K562 (cell line): ENCODE data around the gene PPP3CA. TPM values are rescaled to one million over a fixed set of nuclear protein-coding genes. Genes with fewer than 3 reads are reported as not detected.

Experiments used
- ATAC-seq: fragments of 200-7000 bp; cut with Tn5 transposase; 3 replicates; pipeline ENCODE4 v1.9.1; 2020; ENCODE audit warnings: moderate library complexity
- BruUV-seq: library from RNA; stranded (reverse); fragments of 400-500 nt; replicated peaks from 2 replicates; lab custom pipeline; 2021; lab: Mats Ljungman, UMichigan
- CTCF ChIA-PET: fragments of 300-600 bp; formaldehyde crosslinking; extraction: SDS; loops from one replicate; lab custom pipeline; 2021; ENCODE audit warnings: low intra/inter-chr PET ratio; lab: Yijun Ruan, JAX
- POLR2A ChIA-PET: fragments of 300-600, 350-650 bp; sonication (Branson Sonifier 250); formaldehyde crosslinking; extraction: SDS; loops from one replicate; lab custom pipeline; 2021; ENCODE audit warnings: antibody characterized with exemption, inconsistent platforms; lab: Yijun Ruan, JAX
- DNase-seq, 4 experiments: peaks; one replicate each; pipeline versions ENCODE4 v3.0.0 to v3.0.0-alpha.2; 2011 to 2018; ENCODE audit warnings: low spot score in 3 of 4, mixed read lengths in 3 of 4; ENCODE audit errors: extremely low read depth in 1 of 4
- FAIRE-seq: peaks from 2 replicates; lab custom pipeline; 2011; peaks lifted over from hg19 to GRCh38; lab: Jason Lieb, UNC
- H2AFZ ChIP-seq: 2 replicates; pipeline ENCODE4 v1.6.0; 2011; ENCODE audit warnings: low read depth, low read length, control low read depth, inconsistent platforms
- H3K27ac ChIP-seq: fragments of 200-600 bp; 3 replicates; pipeline ENCODE4 v1.8.0; 2011; ENCODE audit warnings: low read depth, mild to moderate bottlenecking, control low read depth, inconsistent platforms, low read length, moderate library complexity, mixed read lengths; ENCODE audit errors: extremely low read depth
- H3K27me3 ChIP-seq, 2 experiments: fragments of 300-600 bp in 1 of 2; 2 replicates in 1 of 2; 3 replicates in 1 of 2; pipeline versions ENCODE4 v1.6.0 to v1.8.0; 2011; ENCODE audit warnings: inconsistent platforms in 2 of 2, low read length in 2 of 2, mild to moderate bottlenecking in 1 of 2, mixed read lengths in 1 of 2, moderate library complexity in 1 of 2; ENCODE audit not compliant: control insufficient read depth in 2 of 2, insufficient read depth in 2 of 2
- H3K36me3 ChIP-seq: fragments of 300-600 bp; 3 replicates; pipeline ENCODE4 v1.8.0; 2011; ENCODE audit warnings: mild to moderate bottlenecking, low read length, inconsistent platforms; ENCODE audit not compliant: control insufficient read depth, insufficient read depth
- H3K4me1 ChIP-seq, 2 experiments: fragments of 200-600 bp in 1 of 2; replicated peaks in 1 of 2; 2 replicates in 1 of 2; 3 replicates in 1 of 2; pipeline versions ENCODE4 v1.5.1 to v1.8.0; 2011; ENCODE audit warnings: inconsistent platforms in 2 of 2, low read length in 2 of 2, mild to moderate bottlenecking in 1 of 2, mixed read lengths in 1 of 2, moderate library complexity in 1 of 2; ENCODE audit not compliant: control insufficient read depth in 2 of 2, insufficient read depth in 2 of 2
- H3K4me2 ChIP-seq: 2 replicates; pipeline ENCODE4 v1.6.1; 2011; ENCODE audit warnings: low read length, control low read depth, inconsistent platforms, mixed read lengths; ENCODE audit not compliant: insufficient read depth
- H3K4me3 ChIP-seq: fragments of 200-600 bp; sonication (generic), shearing (Covaris generic); 2 replicates; pipeline ENCODE4 v1.5.1; 2016; ENCODE audit warnings: control low read depth, inconsistent platforms
- H3K79me2 ChIP-seq: fragments of 200-600 bp; 3 replicates; pipeline ENCODE4 v1.8.0; 2011; ENCODE audit warnings: low read length, inconsistent platforms; ENCODE audit not compliant: control insufficient read depth, insufficient read depth
- H3K9ac ChIP-seq, 2 experiments: 2 replicates each; pipeline versions ENCODE4 v1.6.0 to v1.6.1; 2011; ENCODE audit warnings: low read depth in 2 of 2, low read length in 2 of 2, control low read depth in 1 of 2, inconsistent platforms in 1 of 2, mild to moderate bottlenecking in 1 of 2, mixed read lengths in 1 of 2; ENCODE audit not compliant: insufficient read depth in 1 of 2
- H3K9me1 ChIP-seq: one replicate; pipeline ENCODE4 v1.6.0; 2011; ENCODE audit warnings: inconsistent platforms, mild to moderate bottlenecking, low read length, moderate library complexity; ENCODE audit not compliant: control insufficient read depth, insufficient read depth
- H3K9me3 ChIP-seq: replicated peaks from 2 replicates; pipeline ENCODE4 v1.5.1; 2011; ENCODE audit warnings: low read depth, low read length, inconsistent platforms; ENCODE audit not compliant: control insufficient read depth, insufficient read depth
- H4K20me1 ChIP-seq: replicated peaks from 2 replicates; pipeline ENCODE4 v1.6.1; 2011; ENCODE audit warnings: low read length, inconsistent platforms, mixed read lengths; ENCODE audit not compliant: control insufficient read depth, insufficient read depth
- CREM ChIP-seq: IDR thresholded peaks from 2 replicates; pipeline ENCODE4 v1.6.1; 2014; ENCODE audit warnings: antibody characterized with exemption, low read depth
- EP300 ChIP-seq: IDR thresholded peaks from 2 replicates; pipeline ENCODE4 v1.6.1; 2012; ENCODE audit warnings: low read length, improper control_type of control experiment
- FOXA1 ChIP-seq: fragments of 450-650 bp; IDR thresholded peaks from 2 replicates; pipeline ENCODE4 v1.6.1; 2016; ENCODE audit warnings: mild to moderate bottlenecking, borderline replicate concordance
- NFXL1 ChIP-seq: fragments of 450-650 bp; formaldehyde crosslinking; IDR thresholded peaks from 2 replicates; pipeline ENCODE4 v1.4.0; 2021; ENCODE audit warnings: mild to moderate bottlenecking
- POLR2AphosphoS5 ChIP-seq: IDR thresholded peaks from 2 replicates; pipeline ENCODE4 v1.6.1; 2011; ENCODE audit warnings: mild to moderate bottlenecking, low read depth, low read length, moderate library complexity; ENCODE audit not compliant: control insufficient read depth, insufficient read depth
- RERE ChIP-seq: sonication (generic); formaldehyde crosslinking; IDR thresholded peaks from 2 replicates; pipeline ENCODE4 v1.8.0; 2023; ENCODE audit warnings: missing genetic modification reagents, mild to moderate bottlenecking, borderline replicate concordance
- TCF7 ChIP-seq: sonication (generic); IDR thresholded peaks from 2 replicates; pipeline ENCODE4 v1.6.1; 2016; ENCODE audit warnings: antibody characterized with exemption, borderline replicate concordance
- ZNF655 ChIP-seq: fragments of 250-450 bp; sonication (Bioruptor Pico); IDR thresholded peaks from 2 replicates; pipeline ENCODE4 v1.5.0; 2021
- WGBS: fragments of 100-300 bp; shearing (Covaris generic); methylation state at CpG from one replicate; pipeline ENCODE4 v1.1.6; 2016; ENCODE audit warnings: low coverage, mixed read lengths; ENCODE audit not compliant: insufficient coverage; ENCODE audit errors: missing lambda C conversion rate; 5-methylcytosine and 5-hydroxymethylcytosine counted together
- in situ Hi-C: fragments of 300-500 bp; cut with MboI; formaldehyde crosslinking; loops from 4 replicates; pipeline ENCODE4 v1.15.0; 2018; ENCODE audit warnings: inconsistent platforms, mixed read lengths
- intact Hi-C: fragments of 100-400 bp; cut with micrococcal nuclease; formaldehyde crosslinking; loops from 2 replicates; pipeline ENCODE4 v1.14.2; 2022
- polyA plus RNA-seq, 8 experiments: library from polyadenylated mRNA; depleted of rRNA in 4 of 8; stranded (reverse) in 5 of 8; unstranded in 3 of 8; fragments of >200 nt; fragmentation: Nextera tagmentation in 2 of 8; fragmentation: Illumina TruSeq in 1 of 8; extraction: Ambion mirVana in 2 of 8; extraction: Trizol in 1 of 8; gene quantifications; 2 replicates each; pipeline versions ENCODE4 v1.2.1 to v1.2.3, GENCODE V29; 2011 to 2014; ENCODE audit warnings: inconsistent platforms in 1 of 8, missing spikeins in 1 of 8
- total RNA-seq, 7 experiments: library from RNA; depleted of rRNA in 6 of 7; stranded (reverse); fragments of >200 nt in 6 of 7; fragmentation: Illumina TruSeq in 2 of 7; extraction: Trizol in 2 of 7; gene quantifications; 2 replicates each; pipeline versions ENCODE4 v1.2.1 to v1.2.3, GENCODE V29; 2011 to 2021; ENCODE audit warnings: low replicate concordance in 1 of 7

Gene PPP3CA
- total and polyA plus RNA-seq, 9 of the 15 experiments (the other 6 are each of a cell fraction or from before 2014, with no cell fraction given): 0.94 to 3.2 (median 1.6) TPM

- BruUV-seq: no TSS peak
- POLR2A ChIA-PET: no interaction called here
- H3K27ac ChIP-seq: no peak overlapping the region
- no peaks in the 10 kb centered on the region for H3K4me1 ChIP-seq
- H4K20me1 ChIP-seq: no peaks in the 10 kb centered on the region
- H3K4me2 ChIP-seq: no peak overlapping the region
- CTCF ChIA-PET: no interaction called here
- no peak for ATAC-seq
- H3K27me3 ChIP-seq: no peaks in the 10 kb centered on the region
- in situ Hi-C loops: no loop called here
- no peak for TF ChIP-seq EP300
- no peak for TF ChIP-seq NFXL1 (CRISPR knock-in tag)
- TF ChIP-seq FOXA1: no peak
- no peak for TF ChIP-seq CREM
- TF ChIP-seq TCF7: no peak
- no peak for TF ChIP-seq POLR2AphosphoS5
- TF ChIP-seq, all 486 proteins: peak for 0
- Histone ChIP-seq H3K9me3 (no peaks in the 10 kb centered on the region), H2AFZ (no peak overlapping the region), H3K79me2 (no peaks in the 10 kb centered on the region), H3K9ac (no peak overlapping the region), H3K9me1 (no peaks in the 10 kb centered on the region), H3K36me3 (no peaks in the 10 kb centered on the region), H3K4me3 (no peak overlapping the region)
- intact Hi-C loops: no loop called here
- FAIRE-seq: no peak
- 0% methylated on average over 10 of the region's 10 CpGs for WGBS
- DNase-seq: no peak
Observed at GRCh38 chr4:101128473-101128872, 218.9 kb downstream of the PPP3CA start.

GRCh38 chr4:101127176-101127790 lies 220.0 kb downstream of the PPP3CA start:
- CTCF ChIA-PET: no interaction called here
- TF ChIP-seq ZNF655 (CRISPR knock-in tag): no peak
- TF ChIP-seq RERE (CRISPR knock-in tag): no peak

More at GRCh38 chr4:101127176-101127790, 220.0 kb downstream of the PPP3CA start:
- DNase-seq: no peak
- H3K9ac ChIP-seq: no peak overlapping the region
- no peak overlapping the region for H3K4me3 ChIP-seq
- POLR2A ChIA-PET: no interaction called here
- BruUV-seq: no TSS peak
- no peak for FAIRE-seq
- H3K9me3 ChIP-seq: no peaks in the 10 kb centered on the region
- H3K4me2 ChIP-seq: no peak overlapping the region
- no peak overlapping the region for H3K27ac ChIP-seq
- H3K36me3 ChIP-seq: no peaks in the 10 kb centered on the region
- H2AFZ ChIP-seq: no peak overlapping the region
- no peak for ATAC-seq
- H3K79me2 ChIP-seq: no peaks in the 10 kb centered on the region
- H3K9me1 ChIP-seq: no peaks in the 10 kb centered on the region
- H3K27me3 ChIP-seq: no peaks in the 10 kb centered on the region
- no peaks in the 10 kb centered on the region for H4K20me1 ChIP-seq
- H3K4me1 ChIP-seq: no peaks in the 10 kb centered on the region
- intact Hi-C loops (no loop called here), in situ Hi-C loops (no loop called here)
- 0% methylated on average over 3 of the region's 3 CpGs for WGBS
